Spleen (tissue), 11 donors: ENCODE results near the gene COX5B. TPM values are rescaled to one million over a fixed set of nuclear protein-coding genes. Genes with fewer than 3 reads are reported as not detected.
A peak's percentile ranks its signal among the peaks of the same experiment; 100 is the strongest.

Experiments used
- DNase-seq: peaks from one replicate; pipeline ENCODE4 v3.0.0-alpha.2; 2020
- H3K27ac ChIP-seq, 8 donors: fragments of 200-600 bp; sonication (generic) in 7 of 8; 1 replicate in 4 of 8; 2 replicates in 4 of 8; pipeline versions ENCODE4 v1.5.0 to v1.8.0; 2016 to 2021; ENCODE audit warnings: inconsistent platforms in 4 of 8, mild to moderate bottlenecking in 4 of 8, moderate library complexity in 1 of 8
- H3K27me3 ChIP-seq, 7 donors: fragments of 200-600 bp; sonication (generic) in 6 of 7; replicated peaks in 1 of 7; 1 replicate in 4 of 7; 2 replicates in 3 of 7; pipeline versions ENCODE4 v1.5.0 to v1.8.0; 2016 to 2021; ENCODE audit warnings: inconsistent platforms in 3 of 7, mild to moderate bottlenecking in 1 of 7
- H3K36me3 ChIP-seq, 6 donors: fragments of 200-600 bp; sonication (generic) in 5 of 6; 1 replicate in 4 of 6; 2 replicates in 2 of 6; pipeline versions ENCODE4 v1.5.0 to v1.8.0; 2016 to 2021; ENCODE audit warnings: inconsistent platforms in 2 of 6
- H3K4me1 ChIP-seq, 6 donors: fragments of 200-600 bp; sonication (generic) in 5 of 6; 1 replicate in 3 of 6; 2 replicates in 3 of 6; pipeline versions ENCODE4 v1.5.0 to v1.8.0; 2016 to 2021; ENCODE audit warnings: inconsistent platforms in 3 of 6
- H3K4me3 ChIP-seq, 8 donors: fragments of 200-600 bp; sonication (generic) in 7 of 8; 1 replicate in 4 of 8; 2 replicates in 4 of 8; pipeline versions ENCODE4 v1.5.0 to v1.8.0; 2016 to 2021; ENCODE audit warnings: inconsistent platforms in 4 of 8, mild to moderate bottlenecking in 4 of 8, moderate library complexity in 2 of 8
- H3K9me3 ChIP-seq, 8 donors: fragments of 200-600 bp; sonication (generic) in 7 of 8; 1 replicate in 4 of 8; 2 replicates in 4 of 8; pipeline versions ENCODE4 v1.5.0 to v1.8.0; 2016 to 2021; ENCODE audit warnings: inconsistent platforms in 4 of 8
- POLR2A ChIP-seq, 3 donors: fragments of 450-650 bp; IDR thresholded peaks; one replicate each; pipeline ENCODE4 v1.5.1; 2017; ENCODE audit warnings: antibody characterized with exemption in 3 of 3, mild to moderate bottlenecking in 1 of 3
- POLR2AphosphoS5 ChIP-seq, 3 donors: sonication (generic); formaldehyde crosslinking; IDR thresholded peaks; one replicate each; pipeline ENCODE4 v1.5.1; 2017; ENCODE audit warnings: antibody characterized with exemption in 3 of 3
- WGBS, 5 donors: extraction: QIAGEN DNeasy Blood & Tissue Kit in 3 of 5; methylation state at CpG; one replicate each; pipeline versions ENCODE4 v1.1.5 to v1.1.7; 2013 to 2018; 5-methylcytosine and 5-hydroxymethylcytosine counted together
- intact Hi-C: fragments of 100-400 bp; cut with DNase I; formaldehyde crosslinking; loops from one replicate; pipeline ENCODE4 v1.15.0; 2023; ENCODE audit warnings: low total_unique reads
- polyA plus RNA-seq, 3 donors: library from polyadenylated mRNA; stranded (reverse); fragments of 200-250 nt; gene quantifications; one replicate each; pipeline ENCODE4 v1.2.1, GENCODE V29; 2013
- total RNA-seq, 7 donors: library from RNA; depleted of rRNA in 3 of 7; stranded (reverse); fragments of >200 nt in 3 of 7; fragmentation: NEBNext Ultra II Directional in 4 of 7; extraction: Animal tissue kit (Norgen Biotek cat#: 25700) in 4 of 7; gene quantifications; one replicate each; pipeline versions ENCODE4 v1.1.0 to v1.2.1, GENCODE V29; 2016 to 2021
- TF ChIP-seq, protein P1 (sequence below), 11 experiments: fragments of 200-600 bp in 7 of 11; fragments of 450-650 bp in 4 of 11; sonication (generic) in 4 of 11; IDR thresholded peaks in 8 of 11; conservative IDR thresholded peaks in 3 of 11; 1 replicate in 7 of 11; 2 replicates in 4 of 11; pipeline versions ENCODE4 v1.4.0 to v1.8.0; 2016 to 2021; ENCODE audit warnings: antibody characterized with exemption in 11 of 11, inconsistent platforms in 4 of 11, mild to moderate bottlenecking in 1 of 11
- donor health status: healthy with polysubstance abuse.
- donor health status: DM: no; HTN: no; CAD: no; lungs with moderate emphysema.
- donor health status: DM: no; HTN: no; CAD: no.
- donor health status: Bipolar disorder and iron deficiency.
- donor health status: healthy.
- donor health status: DM: no; HTN: no; CAD: no.
- donor health status: DM: yes; HTN: yes; CAD: no.

The COX5B gene
- total and polyA plus RNA-seq, 10 donors: 138 to 341 (median 209) TPM

DNA sequence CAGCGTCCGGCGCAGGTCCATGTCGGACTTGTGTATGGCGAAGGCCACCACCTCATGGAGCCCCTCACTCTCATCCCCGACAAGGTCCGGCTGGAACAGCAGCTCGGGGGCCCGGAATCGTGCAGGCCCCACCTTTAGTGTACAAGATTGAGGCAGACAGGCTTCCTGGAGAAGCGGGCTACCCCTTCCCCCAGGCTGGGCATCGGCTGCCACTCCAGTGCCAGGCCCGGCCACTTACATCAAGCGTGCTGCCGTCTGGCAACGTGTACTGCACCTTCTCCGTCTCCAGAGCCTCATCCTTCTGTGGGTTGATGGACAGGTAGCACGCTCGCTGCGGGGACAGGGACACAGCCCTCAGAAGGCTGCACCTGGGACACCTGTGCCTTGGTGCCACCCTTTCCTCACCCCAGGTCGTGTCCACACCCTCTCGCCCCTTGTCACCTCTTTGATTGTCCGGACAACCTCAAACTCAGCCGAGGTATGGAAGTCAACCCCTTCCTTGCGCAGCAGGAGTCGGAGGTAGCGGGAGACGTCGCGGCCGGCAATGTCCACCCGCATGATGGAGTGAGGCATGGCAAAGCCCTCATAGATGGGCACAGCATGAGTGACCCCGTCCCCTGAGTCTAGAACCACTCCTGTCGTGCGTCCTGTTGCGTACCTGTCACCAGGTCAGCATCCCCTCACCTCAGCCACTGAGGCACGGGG lies 12.3 kb downstream of the COX5B start:
- WGBS, 5 donors: 93 to 96% (median 95%) methylated on average over 36 to 37 of the region's 37 CpGs

DNA sequence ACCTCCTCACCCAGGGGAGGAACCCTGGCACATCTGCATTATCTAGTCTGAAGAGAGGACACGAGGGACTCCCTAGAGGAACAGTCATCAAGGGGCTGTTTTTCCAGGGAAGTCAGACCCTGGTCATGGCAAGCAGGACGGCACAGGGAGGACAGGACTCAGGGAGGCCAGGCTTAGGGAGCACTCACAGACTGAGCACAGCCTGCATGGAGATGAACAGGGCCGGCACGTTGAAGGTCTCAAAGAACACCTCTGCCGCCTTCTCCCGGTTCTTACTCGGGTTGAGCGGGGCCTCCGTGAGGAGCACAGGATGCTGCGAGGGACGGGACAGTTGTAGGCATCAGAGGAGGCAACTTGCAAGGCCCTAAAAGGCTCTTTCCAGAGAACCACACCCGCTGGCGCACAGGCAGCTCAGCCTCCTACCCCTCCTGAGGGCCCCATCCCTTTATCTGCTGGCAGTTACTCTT lies 12.9 kb downstream of the COX5B start:
- Histone ChIP-seq H3K4me3 (no peak overlapping the region), H3K27me3 (no peaks in the 10 kb centered on the region), H3K27ac (no peak overlapping the region), H3K36me3 (peaks cover 4 to 79% (median 41%) of the 10 kb centered on the region in 6 donors), H3K4me1 (peaks cover 20 to 41% (median 33%) of the 10 kb centered on the region in 6 donors), H3K9me3 (peaks cover 0 to 7% (median 2%) of the 10 kb centered on the region in 8 donors)
- WGBS, 5 donors: 91 to 95% (median 94%) methylated on average over 13 of the region's 13 CpGs
- intact Hi-C loops: no loop called here
- TF ChIP-seq POLR2AphosphoS5 (IDR thresholded peaks at IDR 0.05): no peak
- DNase-seq: no peak

More for the DNA sequence above, 12.3 kb downstream of the COX5B start:
- Histone ChIP-seq H3K4me3 (no peak overlapping the region), H3K36me3 (peaks cover 4 to 82% (median 42%) of the 10 kb centered on the region in 6 donors), H3K9me3 (peaks cover 0 to 9% (median 2%) of the 10 kb centered on the region in 8 donors), H3K27ac (no peak overlapping the region), H3K4me1 (peaks cover 20 to 38% (median 32%) of the 10 kb centered on the region in 6 donors), H3K27me3 (no peaks in the 10 kb centered on the region)
- intact Hi-C loops: no loop called here
- TF ChIP-seq POLR2AphosphoS5 (IDR thresholded peaks at IDR 0.05): peak in 2 of 3 donors; percentile 27 to 53
- TF ChIP-seq, protein P1, sequence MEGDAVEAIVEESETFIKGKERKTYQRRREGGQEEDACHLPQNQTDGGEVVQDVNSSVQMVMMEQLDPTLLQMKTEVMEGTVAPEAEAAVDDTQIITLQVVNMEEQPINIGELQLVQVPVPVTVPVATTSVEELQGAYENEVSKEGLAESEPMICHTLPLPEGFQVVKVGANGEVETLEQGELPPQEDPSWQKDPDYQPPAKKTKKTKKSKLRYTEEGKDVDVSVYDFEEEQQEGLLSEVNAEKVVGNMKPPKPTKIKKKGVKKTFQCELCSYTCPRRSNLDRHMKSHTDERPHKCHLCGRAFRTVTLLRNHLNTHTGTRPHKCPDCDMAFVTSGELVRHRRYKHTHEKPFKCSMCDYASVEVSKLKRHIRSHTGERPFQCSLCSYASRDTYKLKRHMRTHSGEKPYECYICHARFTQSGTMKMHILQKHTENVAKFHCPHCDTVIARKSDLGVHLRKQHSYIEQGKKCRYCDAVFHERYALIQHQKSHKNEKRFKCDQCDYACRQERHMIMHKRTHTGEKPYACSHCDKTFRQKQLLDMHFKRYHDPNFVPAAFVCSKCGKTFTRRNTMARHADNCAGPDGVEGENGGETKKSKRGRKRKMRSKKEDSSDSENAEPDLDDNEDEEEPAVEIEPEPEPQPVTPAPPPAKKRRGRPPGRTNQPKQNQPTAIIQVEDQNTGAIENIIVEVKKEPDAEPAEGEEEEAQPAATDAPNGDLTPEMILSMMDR (IDR thresholded peaks at IDR 0.05 in 8 of 11, conservative IDR thresholded peaks at IDR 0.05 in 3 of 11): no peak
- no peak for DNase-seq

DNA sequence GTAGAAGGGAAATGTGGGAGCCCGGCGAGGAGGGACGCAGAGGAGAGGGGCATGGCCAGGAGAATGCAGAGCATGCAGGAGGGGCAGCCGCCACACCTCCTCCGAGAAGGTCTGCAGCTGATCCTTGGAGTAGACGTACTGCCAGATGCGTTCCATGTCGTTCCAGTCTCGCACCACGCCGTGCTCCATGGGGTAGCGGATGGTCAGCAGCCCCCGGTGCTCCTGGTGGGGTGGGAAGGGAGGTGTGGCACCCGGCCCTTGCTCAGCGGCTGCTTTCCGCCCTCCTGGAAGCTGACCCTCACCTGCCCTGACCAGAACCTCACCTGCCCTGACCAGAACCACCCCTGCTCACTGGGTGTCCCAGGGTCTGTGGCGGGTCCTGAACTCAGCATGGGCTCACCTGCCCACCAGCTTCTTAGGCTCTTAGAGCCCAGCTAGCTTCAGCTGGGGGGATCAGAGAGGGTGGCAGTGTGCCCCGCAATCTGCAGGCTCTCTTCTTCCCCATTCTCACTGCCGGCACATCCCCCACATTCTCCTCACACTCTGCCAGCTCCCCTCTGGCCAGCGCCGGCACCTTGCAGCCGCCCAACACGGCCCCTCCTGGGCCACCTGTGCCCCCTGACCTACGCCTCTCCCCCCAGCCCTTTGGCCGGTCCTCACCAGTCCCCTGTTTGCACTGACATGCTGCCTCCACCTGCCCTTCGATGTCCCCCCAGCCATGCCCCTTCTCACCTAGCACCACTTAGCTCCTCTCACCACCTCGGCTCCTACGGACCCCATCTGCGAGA lies 13.6 kb downstream of the COX5B start:
- DNase-seq: no peak

DNA sequence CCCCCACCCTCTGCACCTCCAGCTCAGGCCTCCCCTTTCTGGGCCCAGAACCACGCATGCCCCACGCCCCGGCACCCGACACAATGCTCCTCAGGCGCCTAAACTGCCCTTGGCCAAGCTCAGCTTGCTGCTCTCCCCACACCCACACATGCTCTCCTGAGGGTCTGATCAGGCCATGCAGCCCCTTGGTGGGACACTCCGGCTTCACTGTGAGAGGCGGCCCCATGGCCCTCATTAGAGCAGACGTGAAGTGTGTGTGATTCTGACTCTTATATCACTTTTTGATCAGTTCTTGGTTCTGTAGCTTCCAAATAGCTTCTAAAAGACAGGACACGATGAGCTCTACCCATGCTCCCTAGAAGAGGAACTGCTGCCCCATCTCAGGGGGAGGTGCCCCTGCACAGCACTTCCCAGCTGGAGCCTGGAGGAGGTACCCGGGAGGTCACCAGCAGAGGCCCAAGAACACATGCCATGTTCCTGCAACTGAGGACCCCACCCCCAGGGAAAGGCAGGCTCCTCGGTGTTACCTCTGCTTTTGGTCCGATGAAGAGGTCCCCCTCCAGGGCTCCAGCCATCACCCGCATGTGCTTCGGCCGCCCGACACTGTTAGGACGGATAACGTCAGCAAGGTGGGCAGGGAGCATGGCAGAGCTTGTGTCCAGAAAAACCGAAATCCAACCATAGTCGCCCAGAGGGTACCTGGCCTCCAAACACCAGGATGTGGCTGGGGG lies 14.3 kb downstream of the COX5B start:
- WGBS, 5 donors: 86 to 93% (median 92%) methylated on average over 20 of the region's 20 CpGs
- peaks cover 4 to 64% (median 36%) of the 10 kb centered on the region in 6 donors for H3K36me3 ChIP-seq
- DNase-seq: no peak
- intact Hi-C loops: no loop called here
- no peaks in the 10 kb centered on the region for H3K9me3 ChIP-seq
- no peaks in the 10 kb centered on the region for H3K27me3 ChIP-seq
- peak overlapping the region in 5 of 8 donors; percentile 26 to 98 (median 97) for H3K27ac ChIP-seq
- no peak overlapping the region for H3K4me3 ChIP-seq
- H3K4me1 ChIP-seq: peaks cover 20 to 50% (median 41%) of the 10 kb centered on the region in 6 donors
- TF ChIP-seq, protein P1 (IDR thresholded peaks at IDR 0.05 in 8 of 11, conservative IDR thresholded peaks at IDR 0.05 in 3 of 11): no peak
- TF ChIP-seq POLR2AphosphoS5 (IDR thresholded peaks at IDR 0.05): peak in 1 of 3 donors; percentile 5

More for the DNA sequence above, 13.6 kb downstream of the COX5B start:
- Histone ChIP-seq H3K9me3 (peaks cover 0 to under 1% (median 0%) of the 10 kb centered on the region in 8 donors), H3K4me3 (no peak overlapping the region), H3K27ac (peak overlapping the region in 1 of 8 donors; percentile 98), H3K36me3 (peaks cover 4 to 72% (median 38%) of the 10 kb centered on the region in 6 donors), H3K4me1 (peaks cover 20 to 42% (median 34%) of the 10 kb centered on the region in 6 donors), H3K27me3 (no peaks in the 10 kb centered on the region)
- 91 to 96% (median 93%) methylated on average over 25 to 29 of the region's 29 CpGs for WGBS, 5 donors
- intact Hi-C loops: no loop called here
- TF ChIP-seq, protein P1 (IDR thresholded peaks at IDR 0.05 in 8 of 11, conservative IDR thresholded peaks at IDR 0.05 in 3 of 11): no peak
- TF ChIP-seq POLR2AphosphoS5 (IDR thresholded peaks at IDR 0.05): peak in 1 of 3 donors; percentile 38
- TF ChIP-seq POLR2A (IDR thresholded peaks at IDR 0.05): no peak
